ENCODE results near the gene ZBTB7C.

The ZBTB7C gene

DNA sequence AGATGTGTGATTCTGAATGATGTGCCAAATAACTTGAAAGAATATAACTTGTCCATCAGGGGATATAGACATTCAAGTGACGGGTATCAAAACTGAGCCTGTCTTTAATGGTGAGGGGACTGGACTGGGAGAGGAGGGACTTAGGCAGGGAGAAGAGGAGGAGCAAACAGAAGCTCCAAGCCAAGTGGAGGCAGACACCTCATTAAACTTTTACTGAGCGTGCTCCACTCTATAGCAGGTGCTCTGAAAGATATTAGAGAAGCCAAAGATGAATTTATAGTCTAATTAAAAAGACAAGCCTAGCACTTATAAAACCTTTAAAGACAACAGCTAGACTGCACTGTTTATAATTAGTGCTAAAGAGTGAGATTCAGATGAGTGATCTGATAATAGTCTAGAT lies 431.0 kb downstream of the ZBTB7C start:
- DNase-seq = no peak
